Left lobe of liver (tissue), 2 donors: ENCODE measurements around the gene HSPA1A. TPM values are rescaled to one million over a fixed set of nuclear protein-coding genes. Genes with fewer than 3 reads are reported as not detected.
A peak's percentile ranks its signal among the peaks of the same experiment; 100 is the strongest.
"Not testable (repeated sequence)": the region's sequence is repeated elsewhere in the genome, so short reads cannot be mapped to it uniquely, and the experiment has no call there.

Source experiments
- ATAC-seq: fragments of 200-7000 bp; cut with Tn5 transposase; one replicate; pipeline ENCODE4 v1.9.1; 2020; ENCODE audit warnings: mild to moderate bottlenecking, moderate library complexity
- DNase-seq: peaks from one replicate; pipeline ENCODE4 v3.0.0-alpha.2; 2020; ENCODE audit warnings: low spot score
- total RNA-seq: library from RNA; stranded (reverse); gene quantifications from one replicate; pipeline ENCODE4 v1.2.1, GENCODE V29; 2021
- donor health status: DM: no; HTN: no; CAD: no; lungs with moderate emphysema.
- donor health status: DM: no; HTN: yes; CAD: no.

HSPA1A gene
- total RNA-seq, 1 donor from 2014 or later: 89.1 TPM

GRCh38 chr6:31806470-31807272 is 8.7 kb upstream of the HSPA1A start, which contains the start of gene LSM2:
Gene LSM2 (minus strand): TSS chr6:31806966. CDS start chr6:31806757, 209 bp downstream.
- DNase-seq: peak; percentile 98
- ATAC-seq: peak; percentile 97

- ATAC-seq: peak; percentile 4
- DNase-seq: not testable (repeated sequence)
Observed at GRCh38 chr6:31808599-31808998, 6.7 kb upstream of the HSPA1A start.

- no peak for ATAC-seq
- DNase-seq: no peak
Observed at GRCh38 chr6:31811645-31812044, 3.7 kb upstream of the HSPA1A start.

- no peak for ATAC-seq
- no peak for DNase-seq
Observed at GRCh38 chr6:31813465-31813849, 1.9 kb upstream of the HSPA1A start.

DNA sequence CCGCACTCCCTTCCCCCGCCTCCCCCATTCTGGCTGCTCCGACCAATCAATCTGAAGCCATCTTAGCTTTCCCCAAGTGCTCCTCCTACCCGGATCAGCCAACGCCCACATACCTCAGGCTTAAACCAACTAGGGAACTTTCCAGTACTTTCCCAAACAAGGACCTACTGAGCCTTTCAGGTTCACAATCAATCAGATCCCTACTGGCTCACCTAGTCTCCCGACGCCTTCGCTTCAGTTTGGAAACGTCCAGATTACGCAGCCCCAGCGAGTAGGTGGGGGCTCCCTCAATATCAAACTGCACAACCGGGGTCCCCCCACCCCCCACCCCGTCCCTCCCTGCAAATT is 692 bp upstream of the HSPA1A start:
- peak; percentile 41 for ATAC-seq
- peak; percentile 95 for DNase-seq

DNA sequence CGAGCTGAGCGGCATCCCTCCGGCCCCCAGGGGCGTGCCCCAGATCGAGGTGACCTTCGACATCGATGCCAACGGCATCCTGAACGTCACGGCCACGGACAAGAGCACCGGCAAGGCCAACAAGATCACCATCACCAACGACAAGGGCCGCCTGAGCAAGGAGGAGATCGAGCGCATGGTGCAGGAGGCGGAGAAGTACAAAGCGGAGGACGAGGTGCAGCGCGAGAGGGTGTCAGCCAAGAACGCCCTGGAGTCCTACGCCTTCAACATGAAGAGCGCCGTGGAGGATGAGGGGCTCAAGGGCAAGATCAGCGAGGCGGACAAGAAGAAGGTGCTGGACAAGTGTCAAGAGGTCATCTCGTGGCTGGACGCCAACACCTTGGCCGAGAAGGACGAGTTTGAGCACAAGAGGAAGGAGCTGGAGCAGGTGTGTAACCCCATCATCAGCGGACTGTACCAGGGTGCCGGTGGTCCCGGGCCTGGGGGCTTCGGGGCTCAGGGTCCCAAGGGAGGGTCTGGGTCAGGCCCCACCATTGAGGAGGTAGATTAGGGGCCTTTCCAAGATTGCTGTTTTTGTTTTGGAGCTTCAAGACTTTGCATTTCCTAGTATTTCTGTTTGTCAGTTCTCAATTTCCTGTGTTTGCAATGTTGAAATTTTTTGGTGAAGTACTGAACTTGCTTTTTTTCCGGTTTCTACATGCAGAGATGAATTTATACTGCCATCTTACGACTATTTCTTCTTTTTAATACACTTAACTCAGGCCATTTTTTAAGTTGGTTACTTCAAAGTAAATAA is 2.0 kb downstream of the HSPA1A start:
- DNase-seq (peak; percentile 73), ATAC-seq (peak; percentile 2)

DNA sequence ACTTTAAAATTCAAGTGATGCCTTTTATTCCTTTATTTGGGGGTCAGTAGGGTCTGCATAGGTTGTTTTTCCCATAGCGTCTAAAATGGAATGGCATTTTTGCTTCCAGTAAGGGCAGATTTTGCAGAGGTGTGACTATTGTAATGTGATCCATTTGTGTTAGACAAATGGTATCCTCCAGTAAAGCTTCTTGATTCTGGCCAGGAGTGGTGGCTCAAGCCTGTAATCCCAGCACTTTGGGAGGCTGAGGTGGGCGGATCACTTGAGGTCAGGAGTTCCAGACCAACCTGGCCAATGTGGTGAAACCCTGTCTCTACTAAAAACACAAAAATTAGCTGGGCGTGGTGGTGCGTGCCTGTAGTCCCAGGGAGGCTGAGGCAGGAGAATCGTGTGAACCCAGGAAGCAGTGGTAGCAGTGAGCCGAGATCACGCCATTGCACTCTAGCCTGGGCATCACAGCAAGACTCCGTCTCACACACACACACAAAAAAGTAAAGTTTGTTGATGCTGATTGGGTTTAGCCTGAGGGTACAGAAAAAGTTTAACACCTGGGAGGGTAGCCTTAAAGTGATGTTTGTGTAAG is 2.7 kb downstream of the HSPA1A start:
- not testable (repeated sequence) for ATAC-seq
- peak; percentile 61 for DNase-seq

GRCh38 chr6:31819871-31820299 is 4.5 kb downstream of the HSPA1A start:
- no peak for ATAC-seq
- DNase-seq: no peak

- not testable (repeated sequence) for DNase-seq, ATAC-seq
Observed at GRCh38 chr6:31820399-31820798, 5.1 kb downstream of the HSPA1A start.

DNA sequence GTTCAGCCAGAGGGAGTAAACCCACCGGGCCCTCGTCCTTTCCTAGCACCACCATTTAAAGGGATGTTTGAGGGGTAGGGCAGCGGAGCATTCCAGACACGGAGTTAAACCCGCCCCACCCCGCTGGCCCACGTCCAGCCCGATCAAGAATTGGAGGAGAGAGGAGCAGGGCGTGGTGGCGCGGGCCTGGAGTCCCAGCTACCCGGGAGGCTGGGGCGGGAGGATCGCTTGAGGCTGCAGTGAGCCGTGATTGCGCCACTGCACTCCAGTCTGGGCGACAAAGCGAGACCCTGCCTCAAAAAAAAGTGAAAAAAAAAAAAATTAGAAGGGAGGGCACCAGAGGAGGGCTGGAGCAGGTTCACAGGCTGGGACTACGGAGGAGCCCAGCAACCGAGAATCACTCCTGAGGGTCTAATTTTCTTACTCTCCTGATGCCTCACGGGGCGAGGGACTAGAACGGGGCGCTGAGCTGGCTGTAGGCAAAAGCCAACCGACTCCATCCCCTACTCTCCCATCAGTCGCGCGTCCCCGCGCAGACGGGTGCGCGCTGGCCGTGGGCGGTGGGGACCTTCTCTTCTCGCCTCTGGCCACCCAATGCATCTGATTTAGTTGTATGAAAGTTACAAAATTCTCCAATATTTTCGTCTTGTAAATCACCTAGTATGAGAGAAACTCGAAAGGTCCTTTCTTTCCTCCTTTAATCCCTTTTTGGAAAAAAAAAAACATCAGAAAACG is 6.1 kb downstream of the HSPA1A start:
- ATAC-seq: peak; percentile 31
- DNase-seq: peak; percentile 75

- DNase-seq: peak; percentile 87
Observed at GRCh38 chr6:31822036-31822821, 6.9 kb downstream of the HSPA1A start.

GRCh38 chr6:31823592-31824196 is 8.4 kb downstream of the HSPA1A start:
- not testable (repeated sequence) for DNase-seq, ATAC-seq

More at GRCh38 chr6:31822036-31822821, 6.9 kb downstream of the HSPA1A start:
- ATAC-seq: peak; percentile 55

- no peak for ATAC-seq
- DNase-seq: no peak
Observed at GRCh38 chr6:31825553-31825952, 10.2 kb downstream of the HSPA1A start.

GRCh38 chr6:31826793-31827285 is 11.5 kb downstream of the HSPA1A start:
- no peak for ATAC-seq
- DNase-seq: peak; percentile 71

- peak; percentile 99 for DNase-seq
- peak; percentile 62 for ATAC-seq
Observed at GRCh38 chr6:31827286-31828079, 12.1 kb downstream of the HSPA1A start, which contains the start of gene HSPA1B. Gene HSPA1B (plus strand): TSS chr6:31827738. CDS start chr6:31827951, 213 bp downstream.

DNA sequence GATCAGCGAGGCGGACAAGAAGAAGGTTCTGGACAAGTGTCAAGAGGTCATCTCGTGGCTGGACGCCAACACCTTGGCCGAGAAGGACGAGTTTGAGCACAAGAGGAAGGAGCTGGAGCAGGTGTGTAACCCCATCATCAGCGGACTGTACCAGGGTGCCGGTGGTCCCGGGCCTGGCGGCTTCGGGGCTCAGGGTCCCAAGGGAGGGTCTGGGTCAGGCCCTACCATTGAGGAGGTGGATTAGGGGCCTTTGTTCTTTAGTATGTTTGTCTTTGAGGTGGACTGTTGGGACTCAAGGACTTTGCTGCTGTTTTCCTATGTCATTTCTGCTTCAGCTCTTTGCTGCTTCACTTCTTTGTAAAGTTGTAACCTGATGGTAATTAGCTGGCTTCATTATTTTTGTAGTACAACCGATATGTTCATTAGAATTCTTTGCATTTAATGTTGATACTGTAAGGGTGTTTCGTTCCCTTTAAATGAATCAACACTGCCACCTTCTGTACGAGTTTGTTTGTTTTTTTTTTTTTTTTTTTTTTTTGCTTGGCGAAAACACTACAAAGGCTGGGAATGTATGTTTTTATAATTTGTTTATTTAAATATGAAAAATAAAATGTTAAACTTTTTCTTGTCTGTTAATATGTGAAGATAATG is 14.4 kb downstream of the HSPA1A start:
- DNase-seq: peak; percentile 70

GRCh38 chr6:31830886-31831335 is 15.6 kb downstream of the HSPA1A start:
- no peak for ATAC-seq
- DNase-seq: no peak

More for the DNA sequence above, 14.4 kb downstream of the HSPA1A start:
- no peak for ATAC-seq
